ENCODE results near the gene PSEN1.

The PSEN1 gene

DNA sequence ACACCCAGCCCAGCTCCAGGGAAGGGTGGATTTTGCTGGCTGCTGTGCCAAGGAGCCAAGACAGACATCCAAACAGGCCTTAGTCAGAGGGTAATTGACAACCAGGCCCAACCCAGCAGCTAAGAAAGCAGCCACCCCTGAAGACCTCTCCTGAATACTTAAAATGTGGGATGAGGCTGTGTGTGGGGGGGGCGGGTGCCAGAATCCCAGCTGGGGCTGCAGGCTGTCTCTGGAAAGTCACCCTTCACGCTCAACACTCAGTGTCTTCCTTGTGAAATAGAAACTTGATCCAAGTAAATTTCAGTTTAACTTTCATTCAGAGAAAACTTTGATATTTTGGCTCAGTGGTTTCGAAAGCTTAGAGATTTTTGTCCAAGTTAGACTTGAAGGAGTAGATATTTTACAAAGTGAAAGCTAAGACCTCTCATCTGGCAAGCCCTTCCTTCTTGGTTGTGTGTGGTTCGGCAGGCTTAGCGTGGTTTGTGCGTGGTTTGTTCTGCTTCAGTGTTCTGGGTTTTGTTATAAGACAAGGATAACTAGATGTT lies 106.1 kb downstream of the PSEN1 start:
- DNase-seq = no peak

DNA sequence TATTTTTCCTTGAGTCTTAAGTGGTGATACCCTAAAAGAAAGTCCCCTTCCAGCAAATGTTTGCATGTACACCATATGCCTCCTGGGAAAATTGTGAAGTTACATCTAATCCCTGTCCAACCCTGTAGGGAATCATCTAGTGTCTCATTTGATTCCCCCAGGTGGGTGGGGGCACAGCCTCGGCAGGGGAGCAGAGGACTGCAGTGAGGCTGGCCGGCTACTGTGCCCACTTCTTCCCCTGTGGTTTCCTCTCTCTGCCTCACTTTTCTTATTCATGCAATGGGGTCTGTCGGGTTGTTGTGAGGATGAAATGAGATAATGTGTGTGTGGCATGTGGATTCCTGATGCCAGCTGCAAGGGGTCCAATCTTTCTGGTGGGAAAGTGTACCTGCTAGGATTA lies 107.0 kb downstream of the PSEN1 start:
- DNase-seq = no peak

DNA sequence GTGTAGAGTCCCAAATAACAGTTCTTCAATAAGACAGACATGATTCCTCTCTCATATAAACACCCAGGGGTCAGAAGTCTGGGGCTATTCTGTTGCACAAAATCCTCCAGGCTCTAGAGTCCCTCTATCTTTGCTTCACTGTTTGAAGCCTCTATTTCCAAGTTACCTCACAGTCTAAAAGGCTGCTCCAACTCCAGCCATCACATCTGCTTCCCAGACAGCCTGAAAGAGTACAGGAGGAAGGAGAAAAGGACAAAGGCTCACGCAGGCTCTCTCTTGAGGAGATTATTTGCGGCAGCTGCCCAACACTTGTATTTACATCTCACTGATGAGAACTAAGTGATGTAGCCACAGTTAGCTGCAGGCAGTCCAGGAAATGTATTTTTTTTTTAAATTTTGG lies 107.4 kb downstream of the PSEN1 start:
- DNase-seq = no peak

DNA sequence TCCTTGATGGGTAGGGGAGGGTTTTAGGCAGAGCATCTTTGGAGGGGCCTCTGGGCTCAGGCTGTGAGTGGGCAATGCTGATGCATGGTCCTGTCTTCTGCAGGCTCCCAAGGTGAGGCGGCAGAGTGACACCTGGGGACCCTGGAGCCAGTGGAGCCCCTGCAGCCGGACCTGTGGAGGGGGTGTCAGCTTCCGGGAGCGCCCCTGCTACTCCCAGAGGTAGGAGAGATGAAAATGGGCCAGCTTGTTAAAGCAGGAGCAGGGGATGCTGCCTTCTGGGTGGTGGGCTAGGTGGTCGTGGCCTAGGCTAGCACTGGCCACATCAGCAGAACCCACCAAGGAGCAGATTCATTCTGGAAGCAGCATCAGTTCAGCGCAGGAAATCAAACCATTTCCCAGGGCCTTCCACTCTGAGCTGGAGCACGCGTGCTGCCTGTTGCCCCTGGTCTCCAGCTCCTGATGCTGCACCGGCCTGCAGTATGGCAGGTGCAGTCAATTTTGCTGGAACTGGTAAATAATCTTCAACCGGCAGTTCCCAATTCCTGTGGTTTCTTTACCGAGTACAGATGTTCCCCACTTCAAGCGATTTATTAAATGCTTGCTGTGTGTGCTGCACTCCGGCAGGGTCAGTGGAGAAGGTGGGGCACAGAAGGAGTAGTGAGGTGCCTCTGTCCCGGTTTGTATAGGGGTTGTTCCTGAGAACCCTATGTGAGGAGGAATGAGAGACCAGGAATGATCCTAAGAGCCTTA lies 108.4 kb downstream of the PSEN1 start:
- DNase-seq = no peak

DNA sequence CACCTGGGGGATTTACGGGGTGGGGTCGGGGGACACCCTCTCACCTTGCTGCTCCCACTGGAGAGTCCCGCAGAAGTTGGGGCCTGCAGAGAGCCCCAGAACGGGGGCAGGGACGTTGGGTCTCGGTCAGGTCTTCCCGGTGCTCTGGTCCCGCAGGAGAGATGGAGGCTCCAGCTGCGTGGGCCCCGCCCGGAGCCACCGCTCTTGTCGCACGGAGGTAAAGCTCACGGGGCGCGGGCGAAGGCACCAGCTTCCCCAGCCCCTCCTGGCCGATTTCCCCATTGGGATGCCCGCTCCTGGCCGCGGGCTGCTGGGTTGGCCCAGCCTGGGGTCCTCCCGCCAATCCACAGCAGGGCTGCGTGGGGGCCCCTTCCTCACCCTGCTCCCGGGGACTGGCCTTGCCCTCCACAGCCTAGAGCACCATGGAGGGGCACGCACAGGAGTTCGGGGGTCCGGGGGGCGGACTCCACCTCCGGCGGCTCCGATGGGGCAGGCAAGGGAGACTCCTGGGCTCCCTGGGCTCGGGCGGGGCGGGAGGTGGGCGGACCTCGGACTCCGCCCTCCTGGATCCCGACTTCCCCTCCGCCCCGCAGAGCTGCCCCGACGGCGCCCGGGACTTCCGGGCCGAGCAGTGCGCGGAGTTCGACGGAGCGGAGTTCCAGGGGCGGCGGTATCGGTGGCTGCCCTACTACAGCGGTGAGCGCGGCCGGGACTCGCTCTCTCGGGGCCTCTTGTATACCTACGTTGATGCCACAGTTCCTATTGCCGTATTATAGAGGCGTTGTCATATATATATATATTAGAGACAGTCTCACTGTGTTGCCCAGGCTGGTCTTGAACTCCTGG lies 109.4 kb downstream of the PSEN1 start:
- no peak for DNase-seq

DNA sequence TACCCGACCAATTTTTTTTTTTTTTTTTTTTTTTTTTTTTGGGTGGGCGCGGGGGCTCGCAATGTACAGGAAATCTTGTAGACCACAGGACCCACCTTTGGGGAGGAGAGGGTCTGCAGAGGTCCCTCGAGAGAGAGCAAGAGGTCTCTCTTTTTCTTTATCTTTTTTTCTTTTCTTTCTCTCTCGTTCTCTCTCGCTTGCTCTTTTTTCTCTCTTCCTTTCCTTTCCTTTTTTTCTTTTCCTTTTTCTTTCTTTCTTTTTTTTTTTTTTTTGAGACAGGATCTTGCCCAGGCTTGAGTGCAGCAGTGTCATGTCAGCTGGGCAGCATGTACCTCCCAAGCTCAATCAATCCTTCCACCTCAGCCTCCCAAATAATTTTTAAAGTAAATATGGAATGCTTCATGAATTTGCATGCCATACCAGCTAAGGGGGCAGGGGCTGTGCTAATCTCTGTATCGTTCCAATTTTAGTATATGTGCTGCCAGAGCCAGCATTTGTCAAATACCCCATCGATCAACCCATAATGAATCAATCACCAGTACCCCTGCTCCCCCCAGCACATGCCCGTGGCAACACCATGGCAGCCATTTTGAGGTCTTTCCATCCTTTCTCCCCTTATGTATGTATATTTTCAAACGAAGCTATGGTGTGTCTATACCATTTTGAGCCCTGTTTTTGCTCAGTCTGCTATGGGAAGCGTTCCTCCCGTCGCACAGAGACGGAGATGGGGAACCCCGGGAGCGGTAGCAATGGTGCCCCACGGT lies 110.3 kb downstream of the PSEN1 start:
- no peak for DNase-seq

DNA sequence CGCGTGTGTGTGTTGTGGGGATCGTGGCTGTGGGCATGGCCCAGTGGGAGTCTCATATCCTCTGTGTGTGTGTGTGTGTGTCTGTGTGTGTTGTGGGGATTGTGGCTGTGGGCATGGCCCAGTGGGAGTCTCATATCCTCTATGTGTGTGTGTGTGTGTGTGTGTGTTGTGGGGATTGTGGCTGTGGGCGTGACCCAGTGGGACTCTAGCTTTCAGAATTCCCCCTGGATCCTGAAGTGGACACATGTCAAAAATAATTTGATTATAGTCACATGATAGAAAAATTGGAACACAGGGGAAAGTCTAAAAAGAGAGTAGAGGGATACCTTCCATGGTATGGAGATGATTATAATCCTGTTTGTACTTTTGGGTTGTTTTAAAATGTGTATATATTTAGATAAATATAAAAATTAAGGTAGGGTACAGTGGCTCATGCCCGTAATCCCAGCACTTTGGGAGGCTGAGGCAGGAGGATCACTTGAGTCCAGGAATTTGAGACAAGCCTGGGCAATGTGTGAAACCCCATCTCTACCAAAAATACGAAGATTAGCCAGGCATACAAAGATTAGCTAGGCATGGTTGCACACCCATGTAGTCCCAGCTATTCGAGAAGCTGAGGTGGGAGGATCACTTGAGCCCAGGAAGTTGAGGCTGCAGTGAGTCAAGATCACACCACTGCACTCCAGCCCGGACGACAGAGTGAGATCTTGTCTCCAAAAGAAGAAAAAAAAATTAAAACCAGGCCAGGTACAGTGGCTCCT lies 112.0 kb downstream of the PSEN1 start:
- no peak for DNase-seq

DNA sequence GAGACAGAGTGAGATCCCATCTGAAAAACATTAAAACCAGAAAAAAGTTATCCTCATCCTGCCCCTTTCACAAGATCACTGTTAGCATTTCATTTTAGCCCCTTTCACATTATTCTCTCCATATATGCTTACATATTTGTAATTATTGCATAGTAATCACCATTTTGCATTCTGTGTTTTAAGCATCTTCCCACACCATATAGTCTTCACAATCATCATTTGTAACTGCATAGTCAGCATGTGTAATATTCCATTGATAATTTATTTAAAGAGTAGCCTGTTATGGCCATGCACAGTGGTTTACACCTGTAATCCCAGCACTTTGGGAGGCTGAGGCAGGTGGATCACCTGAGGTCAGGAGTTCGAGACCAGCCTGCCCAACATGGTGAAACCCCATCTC lies 112.8 kb downstream of the PSEN1 start:
- DNase-seq = no peak

DNA sequence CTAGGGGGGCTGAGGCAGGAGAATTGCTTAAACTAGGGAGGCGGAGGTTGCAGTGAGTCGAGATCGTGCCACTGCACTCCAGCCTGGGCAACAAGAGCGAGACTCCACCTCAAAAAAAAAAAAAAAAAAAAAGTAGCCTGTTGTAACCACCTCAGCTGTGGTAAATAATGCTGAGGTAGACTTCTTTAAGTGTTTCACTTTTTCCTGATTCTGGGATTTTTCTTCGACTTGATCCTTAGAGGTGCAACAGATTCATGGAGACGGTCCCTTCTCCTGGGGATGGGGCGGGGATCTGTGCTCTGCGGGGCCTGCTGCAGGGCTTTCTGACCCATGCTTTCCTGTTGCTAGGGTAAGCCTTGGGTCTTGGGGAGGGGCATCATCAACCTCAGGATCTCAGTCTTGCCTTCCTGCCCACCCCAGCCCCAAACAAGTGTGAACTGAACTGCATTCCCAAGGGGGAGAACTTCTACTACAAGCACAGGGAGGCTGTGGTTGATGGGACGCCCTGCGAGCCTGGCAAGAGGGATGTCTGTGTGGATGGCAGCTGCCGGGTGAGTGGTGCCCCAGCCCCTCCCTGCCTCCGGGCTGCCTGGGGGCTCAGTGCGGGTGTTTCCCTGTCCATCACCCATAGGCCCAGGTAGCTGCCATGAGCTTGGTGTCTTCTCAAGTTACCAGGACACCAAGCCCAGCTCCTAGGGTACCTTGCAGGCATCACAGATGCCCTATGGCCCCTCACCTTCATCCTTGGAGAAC lies 113.4 kb downstream of the PSEN1 start:
- DNase-seq = no peak

DNA sequence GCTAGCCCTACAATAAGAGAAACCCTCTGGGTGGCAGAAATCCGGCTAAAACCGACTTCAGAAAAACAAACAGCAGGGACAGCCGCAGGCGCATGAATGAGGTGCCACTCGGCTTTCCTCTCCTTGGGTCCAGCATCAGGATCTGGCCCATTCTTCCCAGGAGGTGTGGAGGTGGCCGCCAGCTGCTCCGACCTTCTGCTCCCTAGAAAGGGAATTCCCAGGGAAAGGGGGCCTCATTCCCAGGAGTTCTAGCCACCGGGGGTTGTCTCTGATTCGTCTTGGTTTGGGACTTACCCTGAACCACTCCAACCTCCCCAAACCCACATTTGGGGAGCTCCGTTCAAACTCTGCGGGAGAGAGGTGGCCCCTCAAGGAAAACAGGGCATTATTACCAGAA lies 114.0 kb downstream of the PSEN1 start:
- no peak for DNase-seq

DNA sequence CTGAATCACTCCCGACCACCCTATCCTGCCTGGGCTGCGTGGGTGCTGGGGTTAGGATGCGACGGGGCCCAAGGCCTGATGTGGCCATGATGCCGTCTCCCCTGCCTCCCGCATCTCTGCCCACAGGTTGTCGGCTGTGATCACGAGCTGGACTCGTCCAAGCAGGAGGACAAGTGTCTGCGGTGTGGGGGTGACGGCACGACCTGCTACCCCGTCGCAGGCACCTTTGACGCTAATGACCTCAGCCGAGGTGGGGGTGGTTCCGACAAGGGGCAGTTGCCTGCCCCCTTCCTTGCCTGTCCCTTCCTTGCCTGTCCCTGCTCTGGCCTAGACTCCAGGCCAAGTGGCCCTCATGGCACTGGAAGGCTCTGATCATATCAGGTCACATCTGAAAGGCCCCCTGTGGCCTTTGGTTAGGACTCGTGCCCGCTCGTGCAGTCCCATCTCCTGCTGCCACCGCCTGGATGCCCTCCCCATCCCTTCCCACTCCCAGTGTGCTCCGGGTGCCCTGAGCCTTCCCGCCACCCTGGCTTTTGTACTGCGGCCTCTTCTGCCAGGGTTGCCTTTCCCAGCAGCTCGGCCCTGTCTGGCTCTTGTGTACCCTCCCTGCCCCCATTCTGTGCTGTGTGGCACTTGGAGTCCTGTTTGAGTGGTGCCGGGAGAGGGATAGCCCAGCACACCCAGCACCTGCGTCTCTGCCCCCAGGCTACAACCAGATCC lies 114.6 kb downstream of the PSEN1 start:
- no peak for DNase-seq

DNA sequence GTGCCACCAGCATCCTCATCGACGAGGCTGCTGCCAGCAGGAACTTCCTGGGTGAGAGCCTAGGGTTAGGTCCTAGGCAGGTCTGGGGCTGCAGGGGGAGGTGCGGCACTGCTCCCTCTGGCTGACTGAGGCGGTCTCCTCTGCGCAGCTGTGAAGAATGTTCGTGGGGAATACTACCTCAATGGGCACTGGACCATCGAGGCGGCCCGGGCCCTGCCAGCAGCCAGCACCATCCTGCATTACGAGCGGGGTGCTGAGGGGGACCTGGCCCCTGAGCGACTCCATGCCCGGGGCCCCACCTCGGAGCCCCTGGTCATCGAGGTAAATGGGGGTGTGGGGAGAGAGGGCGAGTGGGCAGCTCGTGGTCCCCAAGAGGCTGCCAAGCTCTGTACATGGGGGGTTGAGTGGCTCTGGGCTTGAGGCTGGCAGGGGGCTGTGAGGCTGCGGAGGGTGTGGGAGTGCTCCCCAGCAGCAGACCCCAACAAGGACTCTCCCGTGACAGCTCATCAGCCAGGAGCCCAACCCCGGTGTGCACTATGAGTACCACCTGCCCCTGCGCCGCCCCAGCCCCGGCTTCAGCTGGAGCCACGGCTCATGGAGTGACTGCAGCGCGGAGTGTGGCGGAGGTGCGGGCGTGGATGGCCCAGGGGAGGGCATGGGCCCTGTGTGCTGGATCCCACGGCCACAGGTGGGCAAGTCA lies 115.4 kb downstream of the PSEN1 start:
- no peak for DNase-seq

DNA sequence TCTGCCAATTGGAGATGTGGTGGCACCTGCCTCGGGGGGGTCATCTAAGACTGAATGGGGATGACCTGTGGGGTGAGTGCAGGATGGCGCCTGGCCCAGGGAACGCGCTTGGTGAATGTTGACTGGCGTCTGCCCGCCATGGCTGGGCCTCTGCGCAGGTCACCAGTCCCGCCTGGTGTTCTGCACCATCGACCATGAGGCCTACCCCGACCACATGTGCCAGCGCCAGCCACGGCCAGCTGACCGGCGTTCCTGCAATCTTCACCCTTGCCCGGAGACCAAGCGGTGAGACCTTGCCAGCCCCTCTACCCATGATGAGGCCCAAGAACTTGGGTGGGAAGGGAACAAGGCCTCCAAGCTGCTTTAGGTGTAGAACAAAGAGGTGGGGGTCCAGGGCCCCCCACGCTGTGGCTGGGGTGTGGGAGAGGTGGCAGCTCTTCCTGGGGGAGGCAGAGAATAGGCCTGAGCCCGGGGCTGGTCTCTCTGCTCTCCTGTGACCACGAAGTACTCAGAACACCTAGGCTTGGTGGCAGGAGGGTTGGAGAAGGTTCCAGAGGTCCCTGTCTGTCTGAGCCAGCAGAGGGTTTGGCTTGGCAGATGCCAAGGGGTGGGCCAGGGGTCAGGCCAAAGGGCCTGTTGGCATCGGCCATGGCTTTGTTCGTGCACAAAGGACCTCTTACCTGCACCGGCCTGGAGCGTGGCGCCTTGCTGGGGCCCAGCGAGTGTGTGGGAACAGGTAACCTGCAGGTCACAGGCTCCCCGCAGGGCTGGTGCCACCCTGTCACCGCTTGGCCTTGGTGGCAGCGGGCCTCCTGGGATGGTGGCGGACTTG lies 116.4 kb downstream of the PSEN1 start:
- no peak for DNase-seq

DNA sequence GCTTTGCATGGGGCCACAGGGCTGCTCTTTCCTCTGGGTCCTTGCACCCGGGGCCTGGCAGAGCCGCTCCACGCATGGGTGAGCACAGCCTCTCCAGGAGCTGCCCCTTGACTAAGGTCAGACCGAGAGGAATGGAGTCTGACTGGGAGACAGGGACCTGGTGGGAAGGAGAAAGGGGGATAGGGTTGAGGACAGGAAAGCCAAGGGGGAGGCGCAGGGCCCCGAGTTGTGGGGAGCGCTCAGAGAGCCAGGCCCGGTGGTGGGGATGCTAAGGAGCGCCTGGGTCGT lies 117.0 kb downstream of the PSEN1 start:
- DNase-seq = no peak

DNA sequence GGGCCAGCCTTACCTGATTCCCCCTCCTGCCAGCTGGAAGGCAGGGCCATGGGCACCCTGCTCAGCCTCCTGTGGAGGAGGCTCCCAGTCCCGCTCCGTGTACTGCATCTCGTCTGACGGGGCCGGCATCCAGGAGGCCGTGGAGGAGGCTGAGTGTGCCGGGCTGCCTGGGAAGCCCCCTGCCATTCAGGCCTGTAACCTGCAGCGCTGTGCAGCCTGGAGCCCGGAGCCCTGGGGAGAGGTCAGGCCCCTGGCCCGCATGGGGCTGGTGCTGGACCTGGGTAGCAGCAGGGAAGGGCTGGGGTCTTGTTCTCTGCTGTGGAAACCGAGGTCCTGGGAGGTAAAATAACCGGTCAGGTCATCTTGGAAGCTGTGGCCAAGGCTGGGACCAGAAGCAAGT lies 117.4 kb downstream of the PSEN1 start:
- DNase-seq = no peak

DNA sequence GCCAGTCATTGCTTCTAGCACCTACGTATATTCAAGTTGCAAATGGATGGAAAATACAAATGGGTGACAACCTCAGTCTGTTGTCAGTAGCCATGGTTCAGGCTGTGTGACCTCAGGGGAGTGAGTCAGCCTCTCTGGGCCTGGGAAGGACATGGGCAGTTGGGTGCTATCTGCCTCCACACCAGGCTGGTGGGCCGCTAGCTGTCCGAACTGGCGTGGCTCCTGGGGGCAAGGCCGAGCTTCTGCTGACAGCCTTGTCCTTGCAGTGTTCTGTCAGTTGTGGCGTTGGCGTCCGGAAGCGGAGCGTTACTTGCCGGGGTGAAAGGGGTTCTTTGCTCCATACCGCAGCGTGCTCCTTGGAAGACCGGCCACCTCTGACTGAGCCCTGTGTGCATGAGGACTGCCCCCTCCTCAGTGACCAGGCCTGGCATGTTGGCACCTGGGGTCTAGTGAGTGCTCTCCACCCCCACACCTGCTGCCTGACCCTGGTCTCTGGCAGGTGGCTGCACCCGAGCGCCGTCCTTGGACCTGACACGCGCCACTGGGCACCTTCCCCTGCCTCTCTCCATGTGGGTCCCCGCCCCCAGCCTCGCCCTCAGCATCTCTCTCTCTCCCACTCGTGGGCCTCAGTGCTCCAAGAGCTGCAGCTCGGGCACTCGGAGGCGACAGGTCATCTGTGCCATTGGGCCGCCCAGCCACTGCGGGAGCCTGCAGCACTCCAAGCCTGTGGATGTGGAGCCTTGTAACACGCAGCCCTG lies 118.1 kb downstream of the PSEN1 start:
- no peak for DNase-seq

DNA sequence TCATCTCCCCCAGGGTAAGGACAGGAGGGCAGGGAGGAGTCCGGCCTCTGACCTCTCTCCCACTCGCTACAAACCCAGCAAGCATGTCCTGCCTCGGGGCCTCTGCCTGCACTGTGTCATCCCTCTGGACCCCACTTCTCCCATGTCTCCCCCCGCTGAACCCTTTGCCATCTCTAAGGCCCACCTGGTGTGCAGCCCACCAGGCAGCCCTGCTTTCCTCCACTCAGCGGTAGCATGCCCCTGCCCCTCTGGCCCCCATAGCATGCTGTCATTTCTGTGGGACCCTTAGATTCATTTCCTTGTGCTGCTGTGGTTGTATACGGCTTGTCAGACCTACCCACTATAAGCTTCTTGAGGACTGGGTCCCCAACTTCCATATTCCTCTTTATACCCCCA lies 118.7 kb downstream of the PSEN1 start:
- DNase-seq = no peak

DNA sequence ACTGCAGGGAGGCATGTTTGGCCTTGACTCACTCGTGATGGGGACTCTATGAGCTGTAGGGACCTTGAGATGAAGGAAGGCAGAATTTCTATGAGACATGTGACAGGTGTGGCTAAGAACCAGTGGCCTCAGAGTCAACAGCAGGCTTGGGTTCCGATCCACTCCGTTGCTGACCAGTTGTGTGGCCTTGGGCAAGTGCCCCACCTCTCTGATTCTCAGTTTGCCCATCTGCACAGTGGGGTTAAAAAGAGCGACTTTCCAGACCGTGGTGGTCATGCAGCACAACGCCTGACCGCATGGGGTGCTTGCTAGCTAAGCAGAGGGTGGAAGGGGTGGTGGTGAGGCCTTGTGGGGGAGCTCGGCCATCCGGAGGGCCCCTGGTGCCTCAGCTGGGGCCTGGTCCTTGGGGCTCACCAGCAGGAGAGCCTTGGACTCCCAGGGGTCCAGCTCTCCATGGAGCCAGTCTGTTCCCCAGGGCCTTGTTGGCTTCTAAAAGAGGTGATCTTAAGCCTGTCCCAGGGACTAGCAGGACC lies 119.5 kb downstream of the PSEN1 start:
- no peak for DNase-seq

DNA sequence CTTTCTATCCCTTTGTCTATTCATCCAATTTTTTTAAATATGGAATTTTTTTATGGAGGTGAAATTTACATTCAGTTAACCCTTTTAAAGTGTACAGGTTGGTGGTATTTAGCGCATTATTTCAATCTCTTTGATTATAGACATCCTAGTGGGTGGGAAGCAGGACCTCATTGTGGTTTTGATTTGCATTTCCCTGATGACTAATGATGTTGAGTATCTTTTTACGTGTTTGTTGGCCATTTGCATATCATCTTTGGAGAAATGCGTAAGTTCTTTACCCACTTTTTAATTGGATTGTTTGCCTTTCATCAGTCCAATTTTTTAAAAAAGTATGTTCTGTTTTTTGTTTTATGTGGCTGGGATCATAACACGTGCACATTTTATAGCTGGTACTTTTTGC lies 121.8 kb downstream of the PSEN1 start:
- no peak for DNase-seq
